Measurements from ENCODE around the gene GLIS1.

Gene GLIS1

GRCh38 chr1:53620061-53620855 is 118.7 kb downstream of the GLIS1 start:
- DNase-seq (ENCODE audit: low read depth), result no peak
- no peak for TF ChIP-seq CTCF (IDR thresholded peaks at IDR 0.05; ENCODE audit: low read depth, low read length, missing control alignments)
- H3K4me3 ChIP-seq (ENCODE audit: low read depth, low read length), result no peak overlapping the region

- no peak for TF ChIP-seq CTCF (IDR thresholded peaks at IDR 0.05; ENCODE audit: low read depth, low read length, missing control alignments)
- no peak overlapping the region for H3K4me3 ChIP-seq (ENCODE audit: low read depth, low read length)
- DNase-seq (ENCODE audit: low read depth), result no peak
Observed at GRCh38 chr1:53619367-53620060, 119.5 kb downstream of the GLIS1 start.

- H3K4me3 ChIP-seq (ENCODE audit: low read depth, low read length), result no peak overlapping the region
- TF ChIP-seq CTCF (IDR thresholded peaks at IDR 0.05; ENCODE audit: low read depth, low read length, missing control alignments), result no peak
- no peak for DNase-seq (ENCODE audit: low read depth)
Observed at GRCh38 chr1:53618500-53619366, 120.2 kb downstream of the GLIS1 start.

- H3K4me3 ChIP-seq (ENCODE audit: low read depth, low read length), result no peak overlapping the region
- no peak for TF ChIP-seq CTCF (IDR thresholded peaks at IDR 0.05; ENCODE audit: low read depth, low read length, missing control alignments)
- no peak for DNase-seq (ENCODE audit: low read depth)
Observed at GRCh38 chr1:53617851-53618499, 121.0 kb downstream of the GLIS1 start.

DNA sequence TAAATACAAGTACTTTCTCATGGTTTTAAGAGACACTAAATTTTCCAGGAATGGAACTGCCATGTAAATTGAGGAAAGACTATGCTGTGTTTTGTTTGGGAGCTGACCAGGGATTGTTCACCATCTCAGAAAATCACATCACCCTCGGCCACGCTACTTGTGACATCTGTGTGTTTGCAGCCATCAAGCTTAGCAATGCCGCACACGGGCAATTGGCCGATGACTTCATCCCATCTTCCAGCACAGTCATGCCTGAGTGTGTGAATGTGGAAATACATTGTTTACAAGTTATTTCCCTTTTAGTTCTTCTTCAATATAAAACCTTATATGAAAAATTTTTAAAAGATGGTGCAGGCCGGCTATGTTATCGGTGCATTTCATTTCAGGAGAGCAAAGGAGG is 121.6 kb downstream of the GLIS1 start:
- DNase-seq (ENCODE audit: low read depth), result no peak
- no peak for TF ChIP-seq CTCF (IDR thresholded peaks at IDR 0.05; ENCODE audit: low read depth, low read length, missing control alignments)
- H3K4me3 ChIP-seq (ENCODE audit: low read depth, low read length), result no peak overlapping the region

GRCh38 chr1:53616927-53617326 is 122.0 kb downstream of the GLIS1 start:
- TF ChIP-seq CTCF (IDR thresholded peaks at IDR 0.05; ENCODE audit: low read depth, low read length, missing control alignments), result no peak
- DNase-seq (ENCODE audit: low read depth), result no peak

More at GRCh38 chr1:53616927-53617326, 122.0 kb downstream of the GLIS1 start:
- H3K4me3 ChIP-seq (ENCODE audit: low read depth, low read length), result no peak overlapping the region
